ENCODE measurements around the gene OR7C1.
"Not testable (repeated sequence)": the region's sequence is repeated elsewhere in the genome, so short reads cannot be mapped to it uniquely, and the experiment has no call there.

Gene OR7C1

GRCh38 chr19:14835011-14835410 is at the start of gene OR7C1, which contains the start of gene OR7A5:
OR7C1 (minus strand) TSS chr19:14835185; CDS start chr19:14800136, 35,049 bp downstream.
OR7A5 (minus strand) TSS chr19:14835185; CDS start chr19:14828241, 6,944 bp downstream.
- no peak for DNase-seq

GRCh38 chr19:14871619-14872230 is 36.7 kb upstream of the OR7C1 start:
- no peak for DNase-seq

GRCh38 chr19:14868497-14868896 is 33.5 kb upstream of the OR7C1 start:
- no peak for DNase-seq

GRCh38 chr19:14848822-14849221 is 13.8 kb upstream of the OR7C1 start, which contains the start of gene OR7A10:
OR7A10 (minus strand) TSS chr19:14848922; CDS start chr19:14841877, 7,045 bp downstream.
- DNase-seq = no peak

- DNase-seq = no peak
Measured at GRCh38 chr19:14843578-14843977, 8.6 kb upstream of the OR7C1 start.

GRCh38 chr19:14843169-14843568 is 8.2 kb upstream of the OR7C1 start:
- DNase-seq = no peak

GRCh38 chr19:14840206-14840605 is 5.2 kb upstream of the OR7C1 start:
- no peak for DNase-seq

- DNase-seq = no peak
Measured at GRCh38 chr19:14837391-14837790, 2.4 kb upstream of the OR7C1 start.

- no peak for DNase-seq
Measured at GRCh38 chr19:14830702-14831101, 4.3 kb downstream of the OR7C1 start.

GRCh38 chr19:14826006-14826405 is 9.0 kb downstream of the OR7C1 start:
- DNase-seq = no peak

GRCh38 chr19:14821937-14822336 is 13.0 kb downstream of the OR7C1 start:
- no peak for DNase-seq

GRCh38 chr19:14818588-14818987 is 16.4 kb downstream of the OR7C1 start:
- DNase-seq = no peak

- no peak for DNase-seq
Measured at GRCh38 chr19:14817052-14817451, 17.9 kb downstream of the OR7C1 start.

- no peak for DNase-seq
Measured at GRCh38 chr19:14814982-14815652, 19.9 kb downstream of the OR7C1 start.

GRCh38 chr19:14809272-14810057 is 25.5 kb downstream of the OR7C1 start:
- no peak for DNase-seq

- DNase-seq = no peak
Measured at GRCh38 chr19:14804765-14805164, 30.2 kb downstream of the OR7C1 start.

GRCh38 chr19:14798760-14799159 is 36.2 kb downstream of the OR7C1 start:
- DNase-seq = no peak

- no peak for DNase-seq
Measured at GRCh38 chr19:14796021-14796420, 39.0 kb downstream of the OR7C1 start.

- DNase-seq = no peak
Measured at GRCh38 chr19:14795078-14795721, 39.8 kb downstream of the OR7C1 start.

GRCh38 chr19:14792250-14792649 is 42.7 kb downstream of the OR7C1 start:
- not testable (repeated sequence) for DNase-seq

- no peak for DNase-seq
Measured at GRCh38 chr19:14786421-14786851, 48.5 kb downstream of the OR7C1 start.

- DNase-seq = not testable (repeated sequence)
Measured at GRCh38 chr19:14785102-14785793, 49.7 kb downstream of the OR7C1 start.

GRCh38 chr19:14784730-14785101 is 50.3 kb downstream of the OR7C1 start:
- not testable (repeated sequence) for DNase-seq

Data from NCI-H2227 treated with DMSO at 0.1 percent for 48 hours (cell line).